ENCODE data around the gene PIK3CD.
"Not testable (repeated sequence)": the region's sequence is repeated elsewhere in the genome, so short reads cannot be mapped to it uniquely, and the experiment has no call there.

PIK3CD gene

DNA sequence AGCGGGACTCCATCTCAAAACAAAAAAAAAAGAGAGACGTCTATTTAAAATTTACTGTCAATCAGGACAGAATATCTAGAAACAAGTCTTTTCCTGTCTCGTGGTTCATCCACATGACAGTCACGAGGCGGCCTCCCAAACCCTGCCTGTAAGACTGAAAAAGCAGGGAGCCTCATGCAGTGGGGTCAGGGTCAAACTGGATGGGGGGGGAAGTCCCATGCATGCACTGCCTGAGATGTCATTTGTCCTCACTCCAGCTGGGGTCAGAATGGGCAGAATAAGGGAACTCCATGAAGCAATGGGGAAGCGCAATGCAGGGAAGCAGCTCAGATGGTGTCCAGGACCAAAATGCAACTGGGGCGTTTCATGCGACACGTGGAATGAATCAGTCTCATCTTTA is 85.5 kb downstream of the PIK3CD start:
- DNase-seq, result no peak
- Histone ChIP-seq H3K27me3 (replicated peaks in 2 of 5; ENCODE audit: control insufficient read depth in 4 of 5, insufficient read depth in 5 of 5, low read length in 4 of 5) (no peaks in the 10 kb centered on the region), H3K9me3 (ENCODE audit: control extremely low read depth in 1 of 5, control insufficient read depth in 4 of 5, insufficient read depth in 2 of 5, low read depth in 1 of 5, low read length in 4 of 5) (no peaks in the 10 kb centered on the region), H3K4me3 (ENCODE audit: control insufficient read depth in 1 of 7, extremely low read depth in 1 of 7, insufficient read depth in 4 of 7, low read depth in 2 of 7, low read length in 6 of 7) (no peak overlapping the region), H3K36me3 (ENCODE audit: control insufficient read depth in 4 of 4, insufficient read depth in 4 of 4, low read length in 3 of 4) (peaks cover 19 to 90% (median 58%) of the 10 kb centered on the region in 4 experiments), H3K27ac (ENCODE audit: insufficient read depth in 1 of 2, low read depth in 1 of 2, low read length in 2 of 2, poor library complexity in 1 of 2, severe bottlenecking in 2 of 2) (no peak overlapping the region), H3K4me1 (ENCODE audit: control extremely low read depth in 1 of 4, control insufficient read depth in 4 of 4, insufficient read depth in 4 of 4, low read length in 3 of 4) (peaks cover 0 to 10% (median 1%) of the 10 kb centered on the region in 4 experiments)
- ChIA-PET CTCF (interaction anchor here (3.2 kb wide), 1 partner anchor 11 kb away, joined by 13 read pairs; no protein-coding TSS in a partner anchor), POLR2A (no interaction called here)
- WGBS (ENCODE audit: insufficient coverage), result 78% methylated on average over 8 of the region's 9 CpGs

DNA sequence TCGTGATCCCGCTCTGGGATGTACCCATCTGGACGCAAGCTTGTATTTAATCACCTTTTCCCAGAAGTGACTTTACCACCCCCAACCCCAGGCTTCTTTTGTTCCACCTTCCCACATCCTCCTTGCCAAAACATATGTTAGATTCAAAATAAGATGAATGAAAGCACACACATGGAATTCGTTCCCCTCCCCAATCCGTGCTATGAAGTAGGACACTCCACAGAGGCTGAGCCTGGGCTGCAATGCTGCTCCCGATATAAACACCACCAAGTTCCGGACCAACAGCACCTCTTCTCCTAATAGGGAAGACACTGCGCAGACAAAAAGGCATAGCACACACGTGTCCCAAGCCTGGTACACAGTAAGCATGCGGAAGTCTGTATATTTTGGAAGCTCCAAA is 86.1 kb downstream of the PIK3CD start:
- no peak overlapping the region for H3K4me3 ChIP-seq (ENCODE audit: control insufficient read depth in 1 of 7, extremely low read depth in 1 of 7, insufficient read depth in 4 of 7, low read depth in 2 of 7, low read length in 6 of 7)
- H3K27ac ChIP-seq (ENCODE audit: insufficient read depth in 1 of 2, low read depth in 1 of 2, low read length in 2 of 2, poor library complexity in 1 of 2, severe bottlenecking in 2 of 2), result no peak overlapping the region
- no peaks in the 10 kb centered on the region for H3K9me3 ChIP-seq (ENCODE audit: control extremely low read depth in 1 of 5, control insufficient read depth in 4 of 5, insufficient read depth in 2 of 5, low read depth in 1 of 5, low read length in 4 of 5)
- H3K27me3 ChIP-seq (replicated peaks in 2 of 5; ENCODE audit: control insufficient read depth in 4 of 5, insufficient read depth in 5 of 5, low read length in 4 of 5), result no peaks in the 10 kb centered on the region
- peaks cover 19 to 88% (median 55%) of the 10 kb centered on the region in 4 experiments for H3K36me3 ChIP-seq (ENCODE audit: control insufficient read depth in 4 of 4, insufficient read depth in 4 of 4, low read length in 3 of 4)
- 98% methylated on average over 9 of the region's 10 CpGs for WGBS (ENCODE audit: insufficient coverage)
- ChIA-PET POLR2A (no interaction called here), CTCF (interaction anchor here (3.2 kb wide), 1 partner anchor 11 kb away, joined by 13 read pairs; no protein-coding TSS in a partner anchor)
- H3K4me1 ChIP-seq (ENCODE audit: control extremely low read depth in 1 of 4, control insufficient read depth in 4 of 4, insufficient read depth in 4 of 4, low read length in 3 of 4), result peaks cover 0 to 10% (median 1%) of the 10 kb centered on the region in 4 experiments
- DNase-seq, result no peak

DNA sequence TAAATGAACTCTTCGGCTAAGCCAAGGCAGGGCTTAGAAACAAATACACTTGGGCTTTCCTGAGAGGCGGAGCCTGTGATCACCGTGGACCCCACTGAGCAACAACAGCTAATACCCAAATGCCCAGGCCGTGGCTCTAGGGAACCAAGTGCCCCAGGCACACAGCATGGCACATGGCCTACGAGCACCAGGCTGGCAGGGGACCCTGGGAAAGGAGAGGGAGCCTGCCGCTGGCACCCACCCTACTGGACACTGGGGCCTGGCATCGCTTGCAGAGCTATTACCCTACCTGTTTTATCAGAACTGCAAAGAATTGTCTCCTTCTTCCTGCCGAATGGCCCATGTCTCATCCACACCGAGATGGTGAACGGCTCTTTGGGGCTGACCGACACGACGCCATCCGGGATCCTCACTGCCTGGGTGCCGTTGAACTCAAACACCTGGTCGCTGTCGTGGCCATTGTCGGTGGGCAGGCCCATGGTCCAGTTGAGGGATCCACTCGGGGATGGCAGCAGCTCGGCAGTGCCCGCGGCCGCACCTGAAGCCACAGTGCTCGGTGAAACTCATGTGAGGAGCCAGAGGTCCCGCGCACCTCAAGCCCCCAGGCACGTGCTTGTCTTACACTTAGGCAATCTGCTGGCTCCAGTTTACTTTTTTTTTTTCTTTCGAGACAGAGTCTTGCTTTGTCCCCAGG is 92.7 kb downstream of the PIK3CD start:
- Histone ChIP-seq H3K4me1 (ENCODE audit: control extremely low read depth in 1 of 4, control insufficient read depth in 4 of 4, insufficient read depth in 4 of 4, low read length in 3 of 4) (no peaks in the 10 kb centered on the region), H3K27ac (ENCODE audit: insufficient read depth in 1 of 2, low read depth in 1 of 2, low read length in 2 of 2, poor library complexity in 1 of 2, severe bottlenecking in 2 of 2) (no peak overlapping the region), H3K36me3 (ENCODE audit: control insufficient read depth in 4 of 4, insufficient read depth in 4 of 4, low read length in 3 of 4) (peaks cover 21 to 72% (median 45%) of the 10 kb centered on the region in 4 experiments), H3K4me3 (ENCODE audit: control insufficient read depth in 1 of 7, extremely low read depth in 1 of 7, insufficient read depth in 4 of 7, low read depth in 2 of 7, low read length in 6 of 7) (no peak overlapping the region), H3K27me3 (replicated peaks in 2 of 5; ENCODE audit: control insufficient read depth in 4 of 5, insufficient read depth in 5 of 5, low read length in 4 of 5) (no peaks in the 10 kb centered on the region), H3K9me3 (ENCODE audit: control extremely low read depth in 1 of 5, control insufficient read depth in 4 of 5, insufficient read depth in 2 of 5, low read depth in 1 of 5, low read length in 4 of 5) (no peaks in the 10 kb centered on the region)
- POLR2A ChIA-PET, result no interaction called here
- DNase-seq, result no peak
- 99% methylated on average over 27 of the region's 28 CpGs for WGBS (ENCODE audit: insufficient coverage)
- CTCF ChIA-PET, result interaction anchor here (0.9 to 2.2 kb wide), 2 partner anchors 11 to 20 kb away, joined by 3 to 8 read pairs; no protein-coding TSS in a partner anchor

DNA sequence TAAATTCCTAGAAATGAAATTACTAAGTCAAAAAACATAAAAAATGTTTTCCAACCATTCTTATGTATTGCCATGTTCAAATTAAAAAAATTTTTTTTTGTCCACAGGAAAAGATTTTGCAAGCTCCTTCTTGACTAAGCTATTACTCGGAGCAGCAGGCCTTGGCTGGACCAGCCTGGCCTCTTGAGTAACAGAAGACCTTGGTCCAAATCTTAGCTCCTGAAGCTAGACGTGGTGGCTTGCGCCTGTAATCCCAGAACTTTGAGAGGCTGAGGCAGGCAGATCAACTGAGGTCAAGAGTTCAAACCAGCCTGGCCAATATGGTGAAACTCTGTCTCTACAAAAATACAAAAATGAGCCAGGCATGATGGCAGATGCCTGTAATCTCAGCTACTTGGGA is 94.7 kb downstream of the PIK3CD start:
- CTCF ChIA-PET, result interaction anchor here (0.8 to 1.8 kb wide), 6 partner anchors 14 to 251 kb away, joined by 3 to 6 read pairs (median 3); no protein-coding TSS in a partner anchor

DNA sequence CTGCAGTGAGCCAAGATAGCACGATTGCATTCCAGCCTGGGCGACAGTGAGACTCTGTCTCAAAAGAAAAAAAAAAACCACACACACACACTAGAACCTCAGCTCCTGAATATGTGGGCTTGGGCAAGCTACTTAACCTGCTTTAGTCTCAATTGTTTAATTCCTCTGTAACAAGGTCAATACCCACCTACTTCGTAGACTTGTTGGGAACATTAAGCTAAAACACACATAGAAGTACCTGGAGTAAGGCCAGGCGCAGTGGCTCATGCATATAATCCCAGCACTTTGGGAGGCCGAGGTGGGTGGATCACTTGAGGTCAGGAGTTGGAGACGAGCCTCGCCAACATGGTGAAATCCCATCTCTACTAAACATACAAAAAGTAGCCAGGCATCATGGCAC is 95.1 kb downstream of the PIK3CD start:
- 100% methylated on average over 1 of the region's 7 CpGs for WGBS (ENCODE audit: insufficient coverage)
- no peaks in the 10 kb centered on the region for H3K9me3 ChIP-seq (ENCODE audit: control extremely low read depth in 1 of 5, control insufficient read depth in 4 of 5, insufficient read depth in 2 of 5, low read depth in 1 of 5, low read length in 4 of 5)
- H3K27ac ChIP-seq (ENCODE audit: insufficient read depth in 1 of 2, low read depth in 1 of 2, low read length in 2 of 2, poor library complexity in 1 of 2, severe bottlenecking in 2 of 2), result no peak overlapping the region
- no peaks in the 10 kb centered on the region for H3K27me3 ChIP-seq (replicated peaks in 2 of 5; ENCODE audit: control insufficient read depth in 4 of 5, insufficient read depth in 5 of 5, low read length in 4 of 5)
- H3K4me3 ChIP-seq (ENCODE audit: control insufficient read depth in 1 of 7, extremely low read depth in 1 of 7, insufficient read depth in 4 of 7, low read depth in 2 of 7, low read length in 6 of 7), result no peak overlapping the region
- H3K36me3 ChIP-seq (ENCODE audit: control insufficient read depth in 4 of 4, insufficient read depth in 4 of 4, low read length in 3 of 4), result peaks cover 23 to 68% (median 46%) of the 10 kb centered on the region in 4 experiments
- no peak for DNase-seq
- POLR2A ChIA-PET, result no interaction called here
- CTCF ChIA-PET, result interaction anchor here (0.8 to 1.8 kb wide), 7 partner anchors 15 to 251 kb away, joined by 3 to 6 read pairs (median 3); no protein-coding TSS in a partner anchor
- no peaks in the 10 kb centered on the region for H3K4me1 ChIP-seq (ENCODE audit: control extremely low read depth in 1 of 4, control insufficient read depth in 4 of 4, insufficient read depth in 4 of 4, low read length in 3 of 4)

More for the DNA sequence above, 94.7 kb downstream of the PIK3CD start:
- H3K9me3 ChIP-seq (ENCODE audit: control extremely low read depth in 1 of 5, control insufficient read depth in 4 of 5, insufficient read depth in 2 of 5, low read depth in 1 of 5, low read length in 4 of 5), result no peaks in the 10 kb centered on the region
- no peak overlapping the region for H3K27ac ChIP-seq (ENCODE audit: insufficient read depth in 1 of 2, low read depth in 1 of 2, low read length in 2 of 2, poor library complexity in 1 of 2, severe bottlenecking in 2 of 2)
- DNase-seq, result no peak
- no peaks in the 10 kb centered on the region for H3K4me1 ChIP-seq (ENCODE audit: control extremely low read depth in 1 of 4, control insufficient read depth in 4 of 4, insufficient read depth in 4 of 4, low read length in 3 of 4)
- H3K36me3 ChIP-seq (ENCODE audit: control insufficient read depth in 4 of 4, insufficient read depth in 4 of 4, low read length in 3 of 4), result peaks cover 22 to 68% (median 47%) of the 10 kb centered on the region in 4 experiments
- no peak overlapping the region for H3K4me3 ChIP-seq (ENCODE audit: control insufficient read depth in 1 of 7, extremely low read depth in 1 of 7, insufficient read depth in 4 of 7, low read depth in 2 of 7, low read length in 6 of 7)
- POLR2A ChIA-PET, result no interaction called here
- H3K27me3 ChIP-seq (replicated peaks in 2 of 5; ENCODE audit: control insufficient read depth in 4 of 5, insufficient read depth in 5 of 5, low read length in 4 of 5), result no peaks in the 10 kb centered on the region
- 93% methylated on average over 3 of the region's 3 CpGs for WGBS (ENCODE audit: insufficient coverage)

DNA sequence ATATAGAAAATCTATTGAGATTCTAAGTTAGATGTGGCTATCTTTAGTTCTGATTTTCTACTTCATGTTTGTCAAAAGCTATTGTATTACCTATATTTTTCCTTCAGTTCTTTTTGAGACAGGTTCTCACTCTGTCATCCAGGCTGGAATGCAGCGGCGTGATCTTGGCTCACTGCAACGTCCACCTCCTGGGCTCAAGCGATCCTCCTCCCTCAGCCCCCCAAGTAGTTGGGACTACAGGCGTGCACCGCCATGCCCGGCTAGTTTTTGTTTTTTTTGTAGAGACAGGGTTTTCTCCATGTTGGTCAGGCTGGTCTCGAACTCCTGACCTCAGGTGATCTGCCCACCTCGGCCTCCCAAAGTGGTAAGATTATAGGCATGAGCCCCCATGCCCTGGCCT is 96.9 kb downstream of the PIK3CD start:
- H3K4me3 ChIP-seq (ENCODE audit: control insufficient read depth in 1 of 7, extremely low read depth in 1 of 7, insufficient read depth in 4 of 7, low read depth in 2 of 7, low read length in 6 of 7); DNase-seq; POLR2A ChIA-PET; H3K4me1 ChIP-seq (ENCODE audit: control extremely low read depth in 1 of 4, control insufficient read depth in 4 of 4, insufficient read depth in 4 of 4, low read length in 3 of 4); H3K27me3 ChIP-seq (replicated peaks in 2 of 5; ENCODE audit: control insufficient read depth in 4 of 5, insufficient read depth in 5 of 5, low read length in 4 of 5); H3K27ac ChIP-seq (ENCODE audit: insufficient read depth in 1 of 2, low read depth in 1 of 2, low read length in 2 of 2, poor library complexity in 1 of 2, severe bottlenecking in 2 of 2); H3K9me3 ChIP-seq (ENCODE audit: control extremely low read depth in 1 of 5, control insufficient read depth in 4 of 5, insufficient read depth in 2 of 5, low read depth in 1 of 5, low read length in 4 of 5); CTCF ChIA-PET: not testable (repeated sequence)
- peaks cover 18 to 65% (median 38%) of the 10 kb centered on the region in 4 experiments for H3K36me3 ChIP-seq (ENCODE audit: control insufficient read depth in 4 of 4, insufficient read depth in 4 of 4, low read length in 3 of 4)
- 100% methylated on average over 7 of the region's 9 CpGs for WGBS (ENCODE audit: insufficient coverage)

DNA sequence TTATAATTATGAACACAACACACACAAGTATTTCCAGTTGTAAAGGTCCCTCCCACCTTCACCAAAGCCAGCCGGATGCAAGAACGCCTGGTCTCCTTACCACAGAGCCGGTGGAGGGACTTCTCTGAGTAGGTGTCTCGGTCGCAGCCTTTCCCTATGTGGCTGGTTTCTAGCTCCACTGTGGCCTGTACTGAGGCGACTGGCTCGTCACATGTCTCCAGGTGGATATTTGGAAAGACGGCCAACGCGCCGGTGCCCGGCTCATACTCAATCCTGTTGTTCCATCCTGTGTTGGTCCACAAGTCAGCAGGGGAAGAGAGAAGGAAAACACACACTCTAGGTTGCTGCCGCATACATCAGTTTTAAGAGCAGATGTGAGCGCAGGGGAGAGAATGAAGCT is 97.8 kb downstream of the PIK3CD start:
- Histone ChIP-seq H3K4me3 (ENCODE audit: control insufficient read depth in 1 of 7, extremely low read depth in 1 of 7, insufficient read depth in 4 of 7, low read depth in 2 of 7, low read length in 6 of 7) (no peak overlapping the region), H3K9me3 (ENCODE audit: control extremely low read depth in 1 of 5, control insufficient read depth in 4 of 5, insufficient read depth in 2 of 5, low read depth in 1 of 5, low read length in 4 of 5) (no peaks in the 10 kb centered on the region), H3K4me1 (ENCODE audit: control extremely low read depth in 1 of 4, control insufficient read depth in 4 of 4, insufficient read depth in 4 of 4, low read length in 3 of 4) (no peaks in the 10 kb centered on the region), H3K27me3 (replicated peaks in 2 of 5; ENCODE audit: control insufficient read depth in 4 of 5, insufficient read depth in 5 of 5, low read length in 4 of 5) (no peaks in the 10 kb centered on the region), H3K27ac (ENCODE audit: insufficient read depth in 1 of 2, low read depth in 1 of 2, low read length in 2 of 2, poor library complexity in 1 of 2, severe bottlenecking in 2 of 2) (no peak overlapping the region), H3K36me3 (ENCODE audit: control insufficient read depth in 4 of 4, insufficient read depth in 4 of 4, low read length in 3 of 4) (peaks cover 18 to 62% (median 32%) of the 10 kb centered on the region in 4 experiments)
- ChIA-PET CTCF (no interaction called here), POLR2A (no interaction called here)
- no peak for DNase-seq
- 98% methylated on average over 14 of the region's 14 CpGs for WGBS (ENCODE audit: insufficient coverage)

Measured in common myeloid progenitor, CD34-positive (primary cell).